GM18520 (cell line): ENCODE data around the gene NEDD4L.

ENCODE experiments used
- ATAC-seq: cut with Tn5 transposase; IDR thresholded peaks from one replicate; pipeline ENCODE4 v1.9.1; 2021; ENCODE audit not compliant: unreplicated experiment

The NEDD4L gene

DNA sequence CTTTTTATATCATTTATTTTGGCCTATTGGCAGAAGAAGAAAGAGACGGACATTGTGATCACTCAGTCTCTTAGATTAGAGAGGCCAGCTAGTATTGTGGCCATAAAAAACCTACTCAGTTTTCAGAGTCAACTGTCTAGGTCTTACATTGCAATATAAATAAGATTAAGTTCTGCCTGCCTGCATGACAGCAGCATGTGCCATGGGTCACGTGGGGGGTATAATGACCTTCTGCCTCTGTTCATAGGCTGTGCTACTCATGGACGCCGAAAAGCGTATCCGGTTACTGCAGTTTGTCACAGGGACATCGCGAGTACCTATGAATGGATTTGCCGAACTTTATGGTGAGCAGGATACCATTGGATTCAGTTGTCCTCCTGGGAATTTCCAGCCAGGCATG lies 346.4 kb downstream of the NEDD4L start:
- ATAC-seq, result no peak

GRCh38 chr18:58391231-58391825 lies 347.3 kb downstream of the NEDD4L start:
- ATAC-seq, result no peak

DNA sequence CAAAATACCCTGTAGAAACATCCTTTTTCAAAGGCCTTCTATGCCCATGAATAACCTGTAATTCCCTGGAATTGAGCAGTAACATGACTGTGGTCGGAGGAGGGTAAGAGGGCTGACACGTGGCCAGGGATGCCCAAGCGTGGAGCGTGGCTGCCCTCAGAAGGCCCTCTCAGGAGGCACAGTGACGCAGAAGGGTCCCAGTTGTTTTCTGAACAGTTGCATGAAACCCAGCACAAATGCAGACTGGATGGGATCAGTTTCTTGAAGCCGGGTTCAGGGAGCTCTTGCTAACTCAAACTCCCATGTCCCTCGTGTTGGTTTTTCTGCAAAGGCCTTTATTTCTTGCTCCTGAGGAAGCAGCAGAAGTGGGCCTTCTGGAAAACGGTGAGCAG lies 347.9 kb downstream of the NEDD4L start:
- ATAC-seq, result no peak

DNA sequence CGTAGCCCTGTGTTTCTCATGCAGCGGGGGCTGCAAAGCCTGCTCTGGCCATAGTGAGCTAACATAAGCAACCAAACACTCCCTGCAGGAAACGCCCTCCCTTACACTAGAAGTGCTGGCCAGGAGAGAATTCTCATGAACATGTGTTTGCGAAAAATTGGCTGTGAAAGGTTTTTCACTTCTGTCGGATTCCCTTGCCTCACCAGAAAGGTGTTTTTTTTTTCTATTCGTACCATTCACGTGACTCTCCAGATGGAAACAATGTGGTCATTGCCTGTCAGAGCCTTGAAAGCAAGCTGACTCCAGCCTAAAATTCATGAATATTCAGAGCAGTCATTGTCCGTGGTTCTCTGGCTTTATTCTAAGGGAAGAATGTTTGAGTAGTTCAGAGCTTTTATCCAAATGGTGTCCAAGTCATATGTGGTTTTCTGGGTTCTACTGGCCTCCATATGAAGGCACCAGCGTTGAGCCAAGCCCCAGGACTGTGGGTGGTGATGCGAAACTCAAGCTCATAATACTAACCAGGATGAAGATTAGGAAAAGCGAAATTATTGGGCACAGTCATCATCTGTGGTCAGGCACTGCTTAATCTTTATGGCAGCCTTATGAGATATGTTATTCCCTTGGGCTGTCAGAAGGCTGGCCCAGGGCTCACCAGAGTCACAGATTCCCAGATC lies 348.4 kb downstream of the NEDD4L start:
- ATAC-seq, result no peak

DNA sequence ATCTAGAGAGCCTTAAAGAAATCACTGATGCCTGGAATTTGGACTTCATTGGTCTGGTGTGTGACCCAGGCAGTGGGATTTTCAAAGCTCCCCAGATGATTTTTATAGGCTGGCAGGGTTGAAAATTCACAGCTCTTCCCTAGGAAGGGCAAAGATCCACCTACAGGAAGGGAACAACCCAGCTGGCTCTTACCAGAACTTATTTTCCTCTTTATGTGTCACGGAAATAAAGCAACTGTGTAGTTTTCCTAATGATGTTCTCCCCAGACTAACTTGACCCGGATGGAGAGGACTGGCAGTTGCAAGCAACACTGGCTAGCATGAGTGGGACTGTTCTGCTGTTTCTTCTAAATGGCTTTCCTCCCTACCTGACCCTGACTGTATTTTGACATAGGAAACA lies 349.3 kb downstream of the NEDD4L start:
- no peak for ATAC-seq

GRCh38 chr18:58394046-58394445 lies 350.0 kb downstream of the NEDD4L start:
- no peak for ATAC-seq

GRCh38 chr18:58394602-58395425 lies 350.8 kb downstream of the NEDD4L start:
- ATAC-seq, result no peak

DNA sequence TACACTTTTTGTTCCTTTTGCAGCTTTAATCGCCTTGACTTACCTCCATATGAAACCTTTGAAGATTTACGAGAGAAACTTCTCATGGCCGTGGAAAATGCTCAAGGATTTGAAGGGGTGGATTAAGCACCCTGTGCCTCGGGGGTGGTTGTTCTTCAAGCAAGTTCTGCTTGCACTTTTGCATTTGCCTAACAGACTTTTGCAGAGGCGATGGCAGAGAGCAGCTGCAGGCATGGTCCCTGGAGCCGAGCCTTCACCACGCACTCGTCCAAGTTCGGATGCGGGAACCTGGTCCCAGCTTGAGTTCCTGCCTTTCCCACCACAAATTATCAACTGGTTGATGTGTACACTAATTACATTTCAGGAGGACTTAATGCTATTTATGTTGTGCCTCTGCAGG lies 352.1 kb downstream of the NEDD4L start:
- ATAC-seq, result no peak

DNA sequence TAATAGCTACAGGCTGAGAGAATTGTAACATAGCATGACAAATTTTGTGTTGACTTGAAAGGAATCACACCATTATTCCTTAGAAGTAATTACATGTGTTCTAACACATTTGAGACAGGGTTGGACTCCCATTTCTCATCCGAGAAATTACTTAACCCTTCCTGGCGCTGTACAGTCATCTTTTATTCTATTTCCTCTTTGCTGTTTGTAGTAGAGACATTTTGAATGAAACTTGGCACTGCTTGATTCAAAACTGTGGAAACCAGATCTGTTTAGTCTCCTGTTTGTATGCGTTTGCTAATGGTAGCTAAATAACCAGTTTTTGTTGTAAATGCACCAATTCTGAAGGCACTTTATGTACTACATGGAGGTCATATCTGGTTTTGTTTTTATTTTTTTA lies 352.9 kb downstream of the NEDD4L start:
- no peak for ATAC-seq

DNA sequence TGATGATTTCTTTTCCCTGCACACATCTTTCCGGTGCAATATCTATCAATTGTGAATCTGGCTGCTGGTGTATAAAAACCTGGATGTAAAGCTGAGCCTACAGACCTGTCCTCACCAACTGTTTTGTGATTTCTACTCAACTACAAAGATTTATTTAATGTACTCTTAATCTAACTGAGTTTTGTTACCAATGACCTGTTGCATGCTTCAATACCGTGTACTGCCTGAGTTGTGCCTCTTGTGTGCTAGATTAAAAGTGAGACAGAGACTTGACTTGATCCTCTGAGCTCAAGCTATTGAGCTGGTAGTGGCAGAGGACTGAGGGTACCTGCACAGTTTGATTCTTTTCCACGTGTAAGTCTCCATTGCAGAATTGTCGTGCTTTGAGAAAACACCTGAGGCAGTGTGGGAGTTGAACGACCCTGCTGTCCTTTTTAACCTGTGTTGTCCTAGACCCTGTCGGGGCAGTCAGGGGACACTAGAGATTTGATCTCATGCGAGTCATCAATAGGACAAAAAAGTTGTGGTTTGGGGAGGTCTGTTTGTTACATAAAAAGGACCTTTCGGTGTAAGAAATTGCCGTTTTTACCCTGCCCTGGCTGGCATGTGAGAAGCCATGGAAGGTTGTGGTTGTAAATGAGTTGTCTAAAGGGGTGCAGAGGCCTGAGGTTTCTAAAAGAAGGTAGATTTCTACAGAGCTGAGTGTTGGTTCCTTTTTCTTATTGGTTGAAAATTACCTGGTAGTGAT lies 353.5 kb downstream of the NEDD4L start:
- no peak for ATAC-seq

- no peak for ATAC-seq
These were observed 354.8 kb downstream of the NEDD4L start for GRCh38 chr18:58398648-58399398.

- ATAC-seq, result no peak
These were observed 356.4 kb downstream of the NEDD4L start for GRCh38 chr18:58400331-58400870.

DNA sequence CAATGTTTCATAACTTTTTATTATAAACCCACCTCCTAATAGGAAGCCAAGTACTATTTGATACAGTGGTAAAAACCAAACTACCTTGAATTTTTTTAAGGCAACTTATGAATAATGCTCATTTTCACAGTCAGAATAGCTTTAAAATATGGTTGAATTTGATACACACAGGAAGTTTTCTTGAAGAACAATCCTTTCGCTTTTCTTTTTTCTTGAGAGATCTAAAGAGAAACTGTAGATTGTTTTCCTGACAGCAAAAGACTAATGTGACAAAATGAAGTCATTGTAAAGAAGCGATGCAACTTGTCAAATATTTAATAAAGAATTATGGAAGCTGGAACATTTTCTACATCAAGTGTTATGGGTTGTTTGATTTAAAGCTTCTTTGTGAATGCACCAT lies 357.2 kb downstream of the NEDD4L start:
- ATAC-seq, result no peak

- no peak for ATAC-seq
These were observed 358.2 kb downstream of the NEDD4L start for GRCh38 chr18:58402247-58402646.

- no peak for ATAC-seq
These were observed 359.1 kb downstream of the NEDD4L start for GRCh38 chr18:58402951-58403702.

- no peak for ATAC-seq
These were observed 359.9 kb downstream of the NEDD4L start for GRCh38 chr18:58403799-58404455.

- no peak for ATAC-seq
These were observed 361.3 kb downstream of the NEDD4L start for GRCh38 chr18:58405107-58405898.

- ATAC-seq, result no peak
These were observed 363.2 kb downstream of the NEDD4L start for GRCh38 chr18:58407263-58407648.
